ENCODE measurements around the gene C19orf18. TPM values are rescaled to one million over a fixed set of nuclear protein-coding genes. Genes with fewer than 3 reads are reported as not detected.

The C19orf18 gene
- total RNA-seq, 3 donors from 2014 or later (not counting 1 experiment from before 2014, with no cell fraction given) = 0.55 to 0.99 (median 0.70) TPM

GRCh38 chr19:58000677-58001076 is 26.3 kb upstream of the C19orf18 start:
- peaks cover 4 to 9% of the 10 kb centered on the region in 2 donors for H3K9me3 Mint-ChIP-seq
- DNase-seq (no peak), ATAC-seq (no peak)
- Histone ChIP-seq H3K36me3 (ENCODE audit: control insufficient read depth, insufficient read depth, low read length) (peaks cover 26% of the 10 kb centered on the region), H3K9me3 (ENCODE audit: control insufficient read depth, insufficient read depth, low read length) (peaks cover 23% of the 10 kb centered on the region), H3K4me3 (ENCODE audit: low read length) (no peak overlapping the region), H3K27ac (ENCODE audit: low read length) (no peak overlapping the region), H3K27me3 (ENCODE audit: control insufficient read depth, insufficient read depth, low read length) (no peaks in the 10 kb centered on the region), H3K4me1 (ENCODE audit: control insufficient read depth, insufficient read depth, low read length) (peaks cover 21% of the 10 kb centered on the region)
- H3K36me3 Mint-ChIP-seq = peaks cover 21% of the 10 kb centered on the region
- H3K27me3 Mint-ChIP-seq (ENCODE audit: low read depth in 2 of 2) = no peaks in the 10 kb centered on the region
- peak overlapping the region; percentile 91 to 93 for H3K27ac Mint-ChIP-seq
- intact Hi-C loops (cut with micrococcal nuclease) = loop anchor here (5.0 to 10.0 kb wide), 3 partner anchors 86 to 616 kb away; partner anchors contain the start of genes ZNF329, ZNF417 and ZNF548
- WGBS (ENCODE audit: insufficient coverage) = 98% methylated on average over 3 of the region's 4 CpGs
- TF ChIP-seq CTCF (IDR thresholded peaks at IDR 0.05) = no peak
- H3K4me1 Mint-ChIP-seq = peaks cover 26 to 39% of the 10 kb centered on the region in 2 donors
- peak overlapping the region; percentile 92 for H3K4me3 Mint-ChIP-seq

- no peak overlapping the region for H3K27ac Mint-ChIP-seq
These were observed 18.5 kb upstream of the C19orf18 start for GRCh38 chr19:57992841-57993240.

GRCh38 chr19:57978586-57979289 is 4.4 kb upstream of the C19orf18 start:
- no peak for DNase-seq
- H3K36me3 Mint-ChIP-seq = peaks cover 96% of the 10 kb centered on the region
- 97% methylated on average over 3 of the region's 3 CpGs for WGBS (ENCODE audit: insufficient coverage)
- no peaks in the 10 kb centered on the region for H3K27me3 ChIP-seq (ENCODE audit: control insufficient read depth, insufficient read depth, low read length)
- H3K36me3 ChIP-seq (ENCODE audit: control insufficient read depth, insufficient read depth, low read length) = peaks cover 38% of the 10 kb centered on the region
- H3K9me3 ChIP-seq (ENCODE audit: control insufficient read depth, insufficient read depth, low read length) = peaks cover 86% of the 10 kb centered on the region
- peaks cover 22 to 40% of the 10 kb centered on the region in 2 donors for H3K9me3 Mint-ChIP-seq
- H3K4me1 ChIP-seq (ENCODE audit: control insufficient read depth, insufficient read depth, low read length) = no peaks in the 10 kb centered on the region
- H3K4me3 ChIP-seq (ENCODE audit: low read length) = no peak overlapping the region
- no peak overlapping the region for H3K27ac ChIP-seq (ENCODE audit: low read length)
- intact Hi-C loops (cut with micrococcal nuclease) = no loop called here
- ATAC-seq = no peak
- H3K4me3 Mint-ChIP-seq = no peak overlapping the region
- H3K27me3 Mint-ChIP-seq (ENCODE audit: low read depth in 2 of 2) = no peaks in the 10 kb centered on the region
- H3K4me1 Mint-ChIP-seq = no peaks in the 10 kb centered on the region
- no peak overlapping the region for H3K27ac Mint-ChIP-seq
- no peak for TF ChIP-seq CTCF (IDR thresholded peaks at IDR 0.05)

More at GRCh38 chr19:57992841-57993240, 18.5 kb upstream of the C19orf18 start:
- no peak for ATAC-seq
- H3K27me3 ChIP-seq (ENCODE audit: control insufficient read depth, insufficient read depth, low read length) = no peaks in the 10 kb centered on the region
- Mint-ChIP-seq H3K9me3 (peaks cover 9 to 15% of the 10 kb centered on the region in 2 donors), H3K4me3 (no peak overlapping the region), H3K36me3 (peaks cover 32% of the 10 kb centered on the region), H3K27me3 (ENCODE audit: low read depth in 2 of 2) (no peaks in the 10 kb centered on the region), H3K4me1 (peaks cover 0 to 8% of the 10 kb centered on the region in 2 donors)
- peaks cover 16% of the 10 kb centered on the region for H3K36me3 ChIP-seq (ENCODE audit: control insufficient read depth, insufficient read depth, low read length)
- 50% methylated on average over 1 of the region's 1 CpG for WGBS (ENCODE audit: insufficient coverage)
- no peaks in the 10 kb centered on the region for H3K4me1 ChIP-seq (ENCODE audit: control insufficient read depth, insufficient read depth, low read length)
- H3K4me3 ChIP-seq (ENCODE audit: low read length) = no peak overlapping the region
- peaks cover 41% of the 10 kb centered on the region for H3K9me3 ChIP-seq (ENCODE audit: control insufficient read depth, insufficient read depth, low read length)
- intact Hi-C loops (cut with micrococcal nuclease) = no loop called here
- DNase-seq = no peak
- TF ChIP-seq CTCF (IDR thresholded peaks at IDR 0.05) = no peak
- H3K27ac ChIP-seq (ENCODE audit: low read length) = no peak overlapping the region

Data from natural killer cell (primary cell).